Memory B cell (primary cell): Measurements from ENCODE around the gene DPM3.
"Not testable (repeated sequence)": the region's sequence is repeated elsewhere in the genome, so short reads cannot be mapped to it uniquely, and the experiment has no call there.

ENCODE experiments used
- ATAC-seq: fragments of 150-1000 bp; cut with Tn5 transposase; 2 replicates; pipeline ENCODE4 v1.10.0; 2021; ENCODE audit warnings: low read depth, mild to moderate bottlenecking, moderate library complexity
- DNase-seq, 2 donors: peaks; one replicate each; pipeline ENCODE4 v3.0.0; 2022; ENCODE audit warnings: low spot score in 2 of 2
- H3K27ac Mint-ChIP-seq: one replicate; pipeline ENCODE4 v1.8.0; 2022; ENCODE audit warnings: mild to moderate bottlenecking, moderate library complexity, mixed read lengths
- H3K27me3 Mint-ChIP-seq: one replicate; pipeline ENCODE4 v1.8.0; 2022; ENCODE audit warnings: mixed read lengths
- H3K36me3 Mint-ChIP-seq: one replicate; pipeline ENCODE4 v1.8.0; 2022; ENCODE audit warnings: mild to moderate bottlenecking, mixed read lengths
- H3K4me1 Mint-ChIP-seq: one replicate; pipeline ENCODE4 v1.8.0; 2022; ENCODE audit warnings: mixed read lengths
- H3K4me3 Mint-ChIP-seq: one replicate; pipeline ENCODE4 v1.8.0; 2022; ENCODE audit warnings: mild to moderate bottlenecking, moderate library complexity, mixed read lengths
- H3K9me3 Mint-ChIP-seq: one replicate; pipeline ENCODE4 v1.8.0; 2022; ENCODE audit warnings: mixed read lengths

Gene DPM3, protein sequence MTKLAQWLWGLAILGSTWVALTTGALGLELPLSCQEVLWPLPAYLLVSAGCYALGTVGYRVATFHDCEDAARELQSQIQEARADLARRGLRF

DNA sequence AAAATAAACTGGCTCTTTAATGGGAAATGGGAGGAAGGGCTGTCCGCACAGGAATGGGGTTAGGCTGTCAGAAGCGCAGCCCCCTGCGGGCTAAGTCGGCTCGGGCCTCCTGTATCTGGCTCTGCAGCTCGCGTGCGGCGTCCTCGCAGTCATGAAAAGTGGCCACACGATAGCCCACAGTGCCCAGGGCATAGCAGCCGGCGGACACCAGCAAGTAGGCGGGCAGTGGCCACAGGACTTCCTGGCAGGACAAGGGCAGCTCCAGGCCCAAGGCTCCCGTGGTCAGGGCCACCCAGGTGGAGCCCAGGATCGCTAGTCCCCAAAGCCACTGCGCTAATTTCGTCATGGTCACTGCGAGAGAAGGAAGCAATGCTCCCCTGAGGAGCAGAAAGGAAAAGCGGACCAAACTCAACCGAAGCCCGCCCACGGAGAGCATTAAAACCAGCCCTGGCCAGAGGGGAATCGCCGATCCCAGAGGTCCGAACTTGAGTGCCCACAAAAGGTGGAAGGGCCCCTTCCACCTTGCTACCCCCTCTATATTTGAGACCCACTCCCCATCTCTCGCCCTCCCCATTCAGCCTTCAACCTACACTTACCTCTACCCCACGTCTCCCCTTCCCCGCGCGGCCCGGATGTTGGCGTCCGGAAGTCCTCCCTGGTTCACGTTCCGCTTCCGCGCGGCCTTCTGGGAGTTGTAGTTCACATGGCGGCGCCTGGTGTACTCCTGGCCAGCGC is at the start of gene DPM3:
Gene DPM3, minus strand, starts transcription at position 637 of the 735 bp plus-strand sequence. Its CDS starts 291 bp downstream, at position 346.
- Mint-ChIP-seq H3K4me3 (peak within 1 kb of the TSS; percentile 92), H3K27me3 (no peaks in the 10 kb centered on the region), H3K4me1 (peaks cover 18% of the 10 kb centered on the region), H3K36me3 (peaks cover 1% of the 10 kb centered on the region), H3K9me3 (no peaks in the 10 kb centered on the region), H3K27ac (peak within 1 kb of the TSS; percentile 87)
- DNase-seq (peak; percentile 75 to 87), ATAC-seq (peak; percentile 61)

DNA sequence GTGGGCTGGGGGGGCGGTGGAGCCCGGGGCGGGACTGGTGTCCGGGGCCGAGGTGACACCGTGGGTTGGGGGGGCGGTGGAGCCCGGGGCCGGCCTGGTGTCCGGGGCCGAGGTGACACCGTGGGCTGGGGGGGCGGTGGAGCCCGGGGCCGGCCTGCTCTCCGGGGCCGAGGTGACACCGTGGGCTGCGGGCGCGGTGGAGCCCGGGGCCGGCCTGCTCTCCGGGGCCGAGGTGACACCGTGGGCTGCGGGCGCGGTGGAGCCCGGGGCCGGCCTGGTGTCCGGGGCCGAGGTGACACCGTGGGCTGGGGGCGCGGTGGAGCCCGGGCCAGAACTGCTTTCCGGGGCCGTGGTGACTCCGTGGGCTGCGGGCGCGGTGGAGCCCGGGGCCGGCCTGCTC is 49.6 kb upstream of the DPM3 start:
- not testable (repeated sequence) for DNase-seq, H3K27ac Mint-ChIP-seq, H3K9me3 Mint-ChIP-seq, ATAC-seq, H3K4me3 Mint-ChIP-seq, H3K27me3 Mint-ChIP-seq, H3K36me3 Mint-ChIP-seq
- peaks cover 38% of the 10 kb centered on the region for H3K4me1 Mint-ChIP-seq

GRCh38 chr1:155188268-155188667 is 47.9 kb upstream of the DPM3 start:
- ATAC-seq, result no peak
- Mint-ChIP-seq H3K27me3 (no peaks in the 10 kb centered on the region), H3K9me3 (no peaks in the 10 kb centered on the region), H3K4me1 (peaks cover 36% of the 10 kb centered on the region), H3K36me3 (no peaks in the 10 kb centered on the region), H3K27ac (peak overlapping the region; percentile 5), H3K4me3 (no peak overlapping the region)
- DNase-seq, result no peak

DNA sequence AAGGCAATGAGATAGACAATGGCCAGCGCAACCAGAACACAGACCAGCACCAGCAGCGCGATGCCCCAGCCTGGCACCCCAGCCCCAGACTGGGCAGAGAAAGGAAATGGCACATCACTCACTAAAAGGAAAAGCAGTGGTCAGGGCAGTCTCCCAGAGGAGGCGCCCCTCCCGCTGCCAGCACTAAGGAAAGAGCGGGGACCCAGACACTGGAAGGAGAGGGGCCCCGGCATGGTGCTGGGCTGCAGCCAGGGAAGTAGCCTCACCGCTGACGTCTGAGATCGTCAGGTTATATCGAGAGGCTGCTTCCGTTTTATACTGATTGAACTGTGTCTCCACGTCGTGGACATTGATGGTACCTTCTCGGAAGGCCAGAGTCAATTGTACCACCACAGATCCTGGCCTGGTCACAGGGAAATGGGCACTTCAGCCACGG is 47.1 kb upstream of the DPM3 start:
- no peaks in the 10 kb centered on the region for H3K27me3 Mint-ChIP-seq
- no peak for ATAC-seq
- no peak overlapping the region for H3K4me3 Mint-ChIP-seq
- DNase-seq, result no peak
- H3K9me3 Mint-ChIP-seq, result no peaks in the 10 kb centered on the region
- no peak overlapping the region for H3K27ac Mint-ChIP-seq
- H3K36me3 Mint-ChIP-seq, result no peaks in the 10 kb centered on the region
- peaks cover 36% of the 10 kb centered on the region for H3K4me1 Mint-ChIP-seq

DNA sequence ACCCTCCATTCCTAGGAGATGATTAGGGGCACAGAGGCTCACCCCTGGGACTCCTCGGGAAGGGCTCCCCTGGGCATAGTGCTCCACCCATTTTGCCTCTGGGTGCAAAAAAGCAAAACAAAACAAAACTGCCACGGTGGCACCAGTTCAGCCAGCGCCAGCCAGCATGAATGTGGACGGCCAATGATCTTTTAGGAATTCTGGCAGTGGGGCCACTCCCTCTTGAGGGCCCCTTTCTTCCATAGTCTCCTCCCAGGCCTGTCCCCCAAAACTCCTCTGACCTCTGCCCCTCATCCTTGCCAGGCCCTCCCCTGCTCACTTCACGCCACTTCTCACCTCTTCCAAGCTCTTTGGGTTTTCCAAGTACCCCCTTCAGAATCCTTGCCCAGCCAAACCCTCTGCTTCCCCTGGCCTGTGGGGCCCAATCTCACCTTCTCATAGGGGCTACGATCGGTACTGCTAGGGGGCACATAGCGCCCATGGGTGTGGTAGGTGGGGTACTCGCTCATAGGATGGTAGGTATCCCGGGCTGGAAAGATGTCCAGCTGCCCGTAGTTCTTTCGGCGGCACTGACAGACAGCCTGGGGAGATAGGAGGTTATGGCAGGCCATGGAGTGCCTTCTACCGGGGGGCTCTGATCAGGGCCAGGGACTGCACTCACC is 46.6 kb upstream of the DPM3 start:
- H3K27ac Mint-ChIP-seq, result no peak overlapping the region
- no peaks in the 10 kb centered on the region for H3K27me3 Mint-ChIP-seq
- DNase-seq (no peak), ATAC-seq (no peak)
- H3K4me3 Mint-ChIP-seq, result no peak overlapping the region
- no peaks in the 10 kb centered on the region for H3K36me3 Mint-ChIP-seq
- H3K9me3 Mint-ChIP-seq, result no peaks in the 10 kb centered on the region
- H3K4me1 Mint-ChIP-seq, result peaks cover 34% of the 10 kb centered on the region

DNA sequence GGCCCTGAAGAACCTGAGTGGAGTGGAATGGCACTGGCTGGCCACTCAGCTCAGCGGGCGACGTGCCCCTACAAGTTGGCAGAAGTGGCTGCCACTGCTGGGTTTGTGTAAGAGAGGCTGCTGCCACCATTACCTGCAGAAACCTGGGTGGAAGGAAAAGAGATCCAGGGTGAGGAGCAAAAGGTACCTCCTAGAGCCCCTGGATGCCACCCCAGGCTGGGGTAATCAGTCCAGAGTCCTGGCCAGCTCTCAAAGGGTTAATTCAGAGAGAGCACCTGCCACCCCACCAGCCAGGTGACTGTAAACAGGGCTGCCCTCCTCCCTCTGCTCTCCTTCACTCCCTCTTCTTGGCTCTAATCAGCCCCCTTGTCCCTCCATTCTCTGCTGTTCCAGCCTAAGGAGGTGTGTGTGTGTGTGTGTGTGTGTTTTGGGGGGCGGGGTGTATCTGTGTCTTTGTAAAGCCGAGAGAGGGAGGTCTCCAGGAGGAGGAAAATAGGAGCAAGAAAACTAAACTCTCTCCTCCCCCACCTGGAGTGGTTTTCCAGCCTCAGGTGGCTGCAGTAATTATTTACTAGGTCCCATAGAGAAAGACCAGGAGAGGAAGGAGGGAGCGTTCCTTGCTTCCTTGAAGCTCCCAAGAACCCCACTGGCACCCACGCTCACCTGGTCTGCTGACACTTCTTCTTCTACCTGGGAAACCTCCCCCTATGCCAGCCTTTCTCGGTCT is 45.9 kb upstream of the DPM3 start:
- ATAC-seq (no peak), DNase-seq (no peak)
- Mint-ChIP-seq H3K4me1 (peaks cover 34% of the 10 kb centered on the region), H3K27me3 (no peaks in the 10 kb centered on the region), H3K36me3 (no peaks in the 10 kb centered on the region), H3K27ac (no peak overlapping the region), H3K9me3 (no peaks in the 10 kb centered on the region), H3K4me3 (no peak overlapping the region)

DNA sequence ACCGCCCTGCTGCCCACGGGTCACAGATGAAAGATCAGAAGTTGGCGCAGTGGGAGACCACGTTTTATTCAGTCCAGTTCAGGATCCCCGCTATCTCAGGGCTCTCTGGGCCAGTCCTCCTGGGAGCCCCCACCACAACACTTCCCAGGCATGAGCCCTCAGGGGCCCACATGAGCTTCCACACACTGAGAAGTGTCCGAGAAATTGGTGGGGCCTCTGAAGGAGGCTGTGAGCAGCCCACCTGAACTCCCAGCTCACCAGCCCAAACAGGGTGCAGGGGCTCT is 45.4 kb upstream of the DPM3 start:
- peaks cover 34% of the 10 kb centered on the region for H3K4me1 Mint-ChIP-seq
- no peaks in the 10 kb centered on the region for H3K9me3 Mint-ChIP-seq
- H3K27me3 Mint-ChIP-seq, result no peaks in the 10 kb centered on the region
- peak overlapping the region; percentile 24 for H3K4me3 Mint-ChIP-seq
- peak overlapping the region; percentile 65 for H3K27ac Mint-ChIP-seq
- ATAC-seq (no peak), DNase-seq (no peak)
- no peaks in the 10 kb centered on the region for H3K36me3 Mint-ChIP-seq

GRCh38 chr1:155184835-155185782 is 44.8 kb upstream of the DPM3 start:
- DNase-seq (peak; percentile 59 to 68), ATAC-seq (peak; percentile 97)
- peaks cover 34% of the 10 kb centered on the region for H3K4me1 Mint-ChIP-seq
- H3K27ac Mint-ChIP-seq, result peak overlapping the region; percentile 65
- no peaks in the 10 kb centered on the region for H3K36me3 Mint-ChIP-seq
- H3K9me3 Mint-ChIP-seq, result no peaks in the 10 kb centered on the region
- no peaks in the 10 kb centered on the region for H3K27me3 Mint-ChIP-seq
- H3K4me3 Mint-ChIP-seq, result peak overlapping the region; percentile 24

GRCh38 chr1:155184351-155184811 is 44.0 kb upstream of the DPM3 start:
- Mint-ChIP-seq H3K36me3 (no peaks in the 10 kb centered on the region), H3K4me3 (peak overlapping the region; percentile 49), H3K9me3 (no peaks in the 10 kb centered on the region), H3K27me3 (no peaks in the 10 kb centered on the region), H3K4me1 (peaks cover 34% of the 10 kb centered on the region), H3K27ac (peak overlapping the region; percentile 65)
- DNase-seq, result no peak
- no peak for ATAC-seq

GRCh38 chr1:155183775-155184221 is 43.5 kb upstream of the DPM3 start:
- DNase-seq, result no peak
- Mint-ChIP-seq H3K27ac (no peak overlapping the region), H3K9me3 (no peaks in the 10 kb centered on the region), H3K4me3 (no peak overlapping the region), H3K4me1 (peaks cover 34% of the 10 kb centered on the region), H3K36me3 (peaks cover under 1% of the 10 kb centered on the region), H3K27me3 (no peaks in the 10 kb centered on the region)
- ATAC-seq, result no peak

DNA sequence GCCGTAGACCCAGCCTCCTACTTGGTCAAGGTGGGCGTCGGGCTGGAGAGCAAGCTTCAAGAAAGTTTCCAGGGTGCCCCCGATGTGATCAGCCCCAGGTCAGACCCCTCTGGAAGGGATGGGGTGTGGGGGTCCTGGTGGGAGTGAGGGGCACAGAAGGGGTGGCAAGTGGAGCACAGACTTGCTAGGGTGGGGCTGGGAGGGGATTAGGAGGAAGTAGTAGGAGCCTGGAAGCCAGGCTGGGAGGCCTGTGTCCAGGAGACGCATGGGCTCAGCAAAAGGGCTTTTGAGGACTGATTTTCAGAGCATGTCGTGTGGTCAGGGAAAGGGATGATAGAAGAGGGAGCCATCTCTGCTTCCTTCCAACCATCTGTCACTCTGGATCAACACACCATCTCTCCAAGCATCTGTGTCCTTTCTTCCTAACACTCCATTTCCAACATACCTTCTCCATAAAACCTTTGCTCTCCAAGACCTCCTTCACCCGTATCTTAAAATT is 41.8 kb upstream of the DPM3 start:
- ATAC-seq, result no peak
- DNase-seq, result no peak
- Mint-ChIP-seq H3K27me3 (no peaks in the 10 kb centered on the region), H3K36me3 (peaks cover 2% of the 10 kb centered on the region), H3K4me1 (peaks cover 28% of the 10 kb centered on the region), H3K4me3 (no peak overlapping the region), H3K9me3 (no peaks in the 10 kb centered on the region), H3K27ac (no peak overlapping the region)

GRCh38 chr1:155181371-155182051 is 41.2 kb upstream of the DPM3 start:
- Mint-ChIP-seq H3K36me3 (peaks cover 2% of the 10 kb centered on the region), H3K4me3 (no peak overlapping the region), H3K27ac (no peak overlapping the region), H3K27me3 (no peaks in the 10 kb centered on the region), H3K4me1 (peaks cover 30% of the 10 kb centered on the region), H3K9me3 (no peaks in the 10 kb centered on the region)
- ATAC-seq (no peak), DNase-seq (no peak)
